GM23338 (cell line): Measurements from ENCODE around the gene EPS8. TPM values are rescaled to one million over a fixed set of nuclear protein-coding genes. Genes with fewer than 3 reads are reported as not detected.

Experiments used
- ATAC-seq: fragments of 200-7000 bp; cut with Tn5 transposase; 3 replicates; pipeline ENCODE4 v1.9.1; 2020
- DNase-seq: peaks from one replicate; pipeline ENCODE4 v3.0.0-alpha.2; 2015; ENCODE audit warnings: low spot score
- H2AFZ ChIP-seq: fragments of 200-600 bp; sonication (generic); 2 replicates; pipeline ENCODE4 v1.8.0; 2016; ENCODE audit warnings: antibody characterized with exemption, mild to moderate bottlenecking, moderate library complexity
- H3F3A ChIP-seq: fragments of 200-600 bp; sonication (generic); replicated peaks from 2 replicates; pipeline ENCODE4 v1.8.0; 2017; ENCODE audit warnings: antibody characterized with exemption, mixed run types, low read depth
- H3K27ac ChIP-seq: fragments of 200-600 bp; sonication (generic); 2 replicates; pipeline ENCODE4 v1.6.1; 2016; ENCODE audit warnings: low read depth
- H3K27me3 ChIP-seq: fragments of 200-600 bp; sonication (generic); 2 replicates; pipeline ENCODE4 v1.8.0; 2016; ENCODE audit warnings: mild to moderate bottlenecking, mixed run types, moderate library complexity; ENCODE audit not compliant: insufficient read depth
- H3K36me3 ChIP-seq: fragments of 200-600 bp; sonication (generic); 2 replicates; pipeline ENCODE4 v1.8.0; 2016; ENCODE audit warnings: mild to moderate bottlenecking; ENCODE audit not compliant: insufficient read depth
- H3K4me1 ChIP-seq: fragments of 200-600 bp; sonication (generic); 2 replicates; pipeline ENCODE4 v1.8.0; 2016; ENCODE audit warnings: mild to moderate bottlenecking, moderate library complexity; ENCODE audit not compliant: insufficient read depth
- H3K4me2 ChIP-seq: fragments of 200-600 bp; sonication (generic); 2 replicates; pipeline ENCODE4 v1.7.1; 2017; ENCODE audit warnings: mixed run types
- H3K4me3 ChIP-seq: fragments of 200-600 bp; sonication (generic); 2 replicates; pipeline ENCODE4 v1.6.1; 2016; ENCODE audit warnings: mixed run types
- H3K79me2 ChIP-seq: fragments of 200-600 bp; sonication (generic); replicated peaks from 2 replicates; pipeline ENCODE4 v1.8.0; 2017; ENCODE audit warnings: mild to moderate bottlenecking; ENCODE audit not compliant: insufficient read depth
- H3K9me2 ChIP-seq: fragments of 200-600 bp; sonication (generic); 2 replicates; pipeline ENCODE4 v1.8.0; 2017; ENCODE audit not compliant: insufficient read depth
- H4K20me1 ChIP-seq: fragments of 200-600 bp; sonication (generic); replicated peaks from 2 replicates; pipeline ENCODE4 v1.8.0; 2017; ENCODE audit warnings: mild to moderate bottlenecking; ENCODE audit not compliant: insufficient read depth
- H3K27ac Mint-ChIP-seq: 2 replicates; pipeline ENCODE4 v1.8.0; 2020; ENCODE audit warnings: inconsistent platforms, mild to moderate bottlenecking, moderate library complexity, mixed read lengths
- H3K27me3 Mint-ChIP-seq: 3 replicates; pipeline ENCODE4 v1.8.0; 2022; ENCODE audit warnings: low read depth, mild to moderate bottlenecking, moderate library complexity, mixed read lengths, inconsistent platforms; ENCODE audit not compliant: insufficient read depth, poor library complexity
- H3K36me3 Mint-ChIP-seq: 3 replicates; pipeline ENCODE4 v1.8.0; 2021; ENCODE audit warnings: low read depth, mild to moderate bottlenecking, inconsistent platforms, moderate library complexity, mixed read lengths
- H3K4me1 Mint-ChIP-seq: 3 replicates; pipeline ENCODE4 v1.8.0; 2020; ENCODE audit warnings: mild to moderate bottlenecking, inconsistent platforms, mixed read lengths
- H3K4me3 Mint-ChIP-seq: 3 replicates; pipeline ENCODE4 v1.8.0; 2021; ENCODE audit warnings: moderate library complexity, mild to moderate bottlenecking, inconsistent platforms, mixed read lengths
- H3K9me3 Mint-ChIP-seq: 3 replicates; pipeline ENCODE4 v1.8.0; 2020; ENCODE audit warnings: moderate library complexity, mild to moderate bottlenecking, inconsistent platforms, mixed read lengths
- CREB1 ChIP-seq: fragments of 250-450 bp; sonication (Bioruptor Pico); IDR thresholded peaks from 2 replicates; pipeline ENCODE4 v1.5.0; 2020; ENCODE audit warnings: low read depth, mild to moderate bottlenecking, moderate library complexity
- EZH2 ChIP-seq: fragments of 200-600 bp; sonication (generic); IDR thresholded peaks from one replicate; pipeline ENCODE4 v1.8.0; 2017; ENCODE audit warnings: antibody characterized with exemption, mild to moderate bottlenecking, low read depth; ENCODE audit not compliant: unreplicated experiment
- EZH2phosphoT487 ChIP-seq: fragments of 200-600 bp; sonication (generic); IDR thresholded peaks from one replicate; pipeline ENCODE4 v1.8.1; 2018; ENCODE audit warnings: antibody characterized with exemption; ENCODE audit not compliant: unreplicated experiment
- JUNB ChIP-seq: IDR thresholded peaks from one replicate; pipeline ENCODE4 v1.6.1; 2016; ENCODE audit warnings: antibody characterized with exemption; ENCODE audit not compliant: unreplicated experiment
- NANOG ChIP-seq: IDR thresholded peaks from 2 replicates; pipeline ENCODE4 v1.6.1; 2016; ENCODE audit warnings: antibody characterized with exemption, borderline replicate concordance
- POLR2AphosphoS5 ChIP-seq: IDR thresholded peaks from 2 replicates; pipeline ENCODE4 v1.6.1; 2016; ENCODE audit warnings: antibody characterized with exemption, low read depth
- ZNF331 ChIP-seq: fragments of 250-450 bp; sonication (Bioruptor Pico); IDR thresholded peaks from 2 replicates; pipeline ENCODE4 v1.5.0; 2020; ENCODE audit warnings: low read depth, mild to moderate bottlenecking, moderate library complexity
- polyA plus RNA-seq: library from polyadenylated mRNA; unstranded; fragments of >200 nt; fragmentation: Nextera tagmentation; extraction: Ambion mirVana; gene quantifications from 2 replicates; pipeline ENCODE4 v1.2.1, GENCODE V29; 2016
- total RNA-seq: library from RNA; depleted of rRNA; stranded (reverse); fragments of >200 nt; shearing (Covaris generic); gene quantifications from 2 replicates; pipeline ENCODE4 v1.2.3, GENCODE V29; 2014
- TF ChIP-seq, protein P1 (sequence below): IDR thresholded peaks from 2 replicates; pipeline ENCODE4 v1.6.1; 2016; ENCODE audit warnings: antibody characterized with exemption
- TF ChIP-seq, protein P2 (sequence below): IDR thresholded peaks from one replicate; pipeline ENCODE4 v1.6.1; 2018; ENCODE audit warnings: antibody characterized with exemption; ENCODE audit not compliant: unreplicated experiment
- TF ChIP-seq, protein P3 (sequence below), 2 experiments: fragments of 200-600 bp in 1 of 2; sonication (generic) in 1 of 2; conservative IDR thresholded peaks; 2 replicates each; pipeline versions ENCODE4 v1.5.1 to v1.6.1; 2016 to 2017; ENCODE audit warnings: antibody characterized with exemption in 2 of 2, low read depth in 2 of 2, mild to moderate bottlenecking in 2 of 2, moderate library complexity in 1 of 2

The EPS8 gene
- total and polyA plus RNA-seq, 2 experiments from 2014 or later: 3.5 to 5.4 TPM

DNA sequence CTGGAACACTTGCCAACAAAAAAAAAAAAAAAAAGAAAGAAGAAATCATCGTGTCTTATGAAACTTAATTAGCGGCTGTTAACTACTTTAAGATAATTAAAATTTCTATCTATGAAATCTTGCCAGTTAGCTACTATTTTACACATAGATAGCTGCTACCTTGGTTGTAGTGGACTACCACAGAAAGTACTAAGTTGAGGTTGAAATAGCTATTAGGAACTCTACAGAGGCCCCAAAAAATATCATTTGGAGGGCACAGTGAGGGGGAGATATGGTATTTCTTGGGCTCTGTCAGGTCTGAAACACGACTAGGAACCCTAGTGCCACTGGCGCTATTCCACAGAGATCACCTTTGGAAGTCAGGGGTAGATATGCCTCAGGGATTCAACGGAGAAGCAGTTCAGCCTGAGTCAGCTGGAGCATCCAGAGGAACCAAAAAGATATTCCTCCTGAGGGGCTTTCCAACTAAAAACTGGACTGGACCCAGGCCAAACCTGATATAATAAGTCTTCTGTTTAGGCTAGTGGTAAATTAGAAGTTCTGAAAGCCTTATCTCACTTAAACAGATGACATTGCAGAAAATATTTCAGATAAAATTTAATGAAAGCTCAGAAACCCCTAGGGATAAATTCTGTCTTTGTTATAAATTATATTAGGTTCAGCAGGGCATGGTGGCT is 126.1 kb downstream of the EPS8 start:
- Histone ChIP-seq H3K4me3 (no peak overlapping the region), H3K79me2 (no peaks in the 10 kb centered on the region), H3K27me3 (no peaks in the 10 kb centered on the region), H3K9me2 (no peaks in the 10 kb centered on the region), H3F3A (no peaks in the 10 kb centered on the region), H3K27ac (no peak overlapping the region), H2AFZ (no peak overlapping the region), H3K4me2 (no peak overlapping the region), H3K36me3 (no peaks in the 10 kb centered on the region), H4K20me1 (no peaks in the 10 kb centered on the region), H3K4me1 (peaks cover 6% of the 10 kb centered on the region; the same call in 1 of the 2 replicates)
- H3K27me3 Mint-ChIP-seq: peaks cover 2% of the 10 kb centered on the region
- H3K27ac Mint-ChIP-seq: no peak overlapping the region
- H3K36me3 Mint-ChIP-seq: no peaks in the 10 kb centered on the region
- no peak overlapping the region for H3K4me3 Mint-ChIP-seq
- H3K4me1 Mint-ChIP-seq: peaks cover 4% of the 10 kb centered on the region; the same call in 2 of the 3 replicates
- no peak for DNase-seq
- no peak for TF ChIP-seq CREB1 (CRISPR knock-in tag)
- TF ChIP-seq, protein P1, sequence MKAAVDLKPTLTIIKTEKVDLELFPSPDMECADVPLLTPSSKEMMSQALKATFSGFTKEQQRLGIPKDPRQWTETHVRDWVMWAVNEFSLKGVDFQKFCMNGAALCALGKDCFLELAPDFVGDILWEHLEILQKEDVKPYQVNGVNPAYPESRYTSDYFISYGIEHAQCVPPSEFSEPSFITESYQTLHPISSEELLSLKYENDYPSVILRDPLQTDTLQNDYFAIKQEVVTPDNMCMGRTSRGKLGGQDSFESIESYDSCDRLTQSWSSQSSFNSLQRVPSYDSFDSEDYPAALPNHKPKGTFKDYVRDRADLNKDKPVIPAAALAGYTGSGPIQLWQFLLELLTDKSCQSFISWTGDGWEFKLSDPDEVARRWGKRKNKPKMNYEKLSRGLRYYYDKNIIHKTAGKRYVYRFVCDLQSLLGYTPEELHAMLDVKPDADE: no peak
- no peak for ATAC-seq
- no peaks in the 10 kb centered on the region for H3K9me3 Mint-ChIP-seq

- H3K27me3 Mint-ChIP-seq: peaks cover 2% of the 10 kb centered on the region
- TF ChIP-seq CREB1 (CRISPR knock-in tag) (no peak), POLR2AphosphoS5 (no peak), NANOG (no peak), JUNB (no peak), EZH2 (no peak), EZH2phosphoT487 (no peak), ZNF331 (CRISPR knock-in tag) (no peak)
- TF ChIP-seq, protein P1: no peak
- TF ChIP-seq, protein P2, sequence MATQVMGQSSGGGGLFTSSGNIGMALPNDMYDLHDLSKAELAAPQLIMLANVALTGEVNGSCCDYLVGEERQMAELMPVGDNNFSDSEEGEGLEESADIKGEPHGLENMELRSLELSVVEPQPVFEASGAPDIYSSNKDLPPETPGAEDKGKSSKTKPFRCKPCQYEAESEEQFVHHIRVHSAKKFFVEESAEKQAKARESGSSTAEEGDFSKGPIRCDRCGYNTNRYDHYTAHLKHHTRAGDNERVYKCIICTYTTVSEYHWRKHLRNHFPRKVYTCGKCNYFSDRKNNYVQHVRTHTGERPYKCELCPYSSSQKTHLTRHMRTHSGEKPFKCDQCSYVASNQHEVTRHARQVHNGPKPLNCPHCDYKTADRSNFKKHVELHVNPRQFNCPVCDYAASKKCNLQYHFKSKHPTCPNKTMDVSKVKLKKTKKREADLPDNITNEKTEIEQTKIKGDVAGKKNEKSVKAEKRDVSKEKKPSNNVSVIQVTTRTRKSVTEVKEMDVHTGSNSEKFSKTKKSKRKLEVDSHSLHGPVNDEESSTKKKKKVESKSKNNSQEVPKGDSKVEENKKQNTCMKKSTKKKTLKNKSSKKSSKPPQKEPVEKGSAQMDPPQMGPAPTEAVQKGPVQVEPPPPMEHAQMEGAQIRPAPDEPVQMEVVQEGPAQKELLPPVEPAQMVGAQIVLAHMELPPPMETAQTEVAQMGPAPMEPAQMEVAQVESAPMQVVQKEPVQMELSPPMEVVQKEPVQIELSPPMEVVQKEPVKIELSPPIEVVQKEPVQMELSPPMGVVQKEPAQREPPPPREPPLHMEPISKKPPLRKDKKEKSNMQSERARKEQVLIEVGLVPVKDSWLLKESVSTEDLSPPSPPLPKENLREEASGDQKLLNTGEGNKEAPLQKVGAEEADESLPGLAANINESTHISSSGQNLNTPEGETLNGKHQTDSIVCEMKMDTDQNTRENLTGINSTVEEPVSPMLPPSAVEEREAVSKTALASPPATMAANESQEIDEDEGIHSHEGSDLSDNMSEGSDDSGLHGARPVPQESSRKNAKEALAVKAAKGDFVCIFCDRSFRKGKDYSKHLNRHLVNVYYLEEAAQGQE: no peak
- TF ChIP-seq, protein P3, sequence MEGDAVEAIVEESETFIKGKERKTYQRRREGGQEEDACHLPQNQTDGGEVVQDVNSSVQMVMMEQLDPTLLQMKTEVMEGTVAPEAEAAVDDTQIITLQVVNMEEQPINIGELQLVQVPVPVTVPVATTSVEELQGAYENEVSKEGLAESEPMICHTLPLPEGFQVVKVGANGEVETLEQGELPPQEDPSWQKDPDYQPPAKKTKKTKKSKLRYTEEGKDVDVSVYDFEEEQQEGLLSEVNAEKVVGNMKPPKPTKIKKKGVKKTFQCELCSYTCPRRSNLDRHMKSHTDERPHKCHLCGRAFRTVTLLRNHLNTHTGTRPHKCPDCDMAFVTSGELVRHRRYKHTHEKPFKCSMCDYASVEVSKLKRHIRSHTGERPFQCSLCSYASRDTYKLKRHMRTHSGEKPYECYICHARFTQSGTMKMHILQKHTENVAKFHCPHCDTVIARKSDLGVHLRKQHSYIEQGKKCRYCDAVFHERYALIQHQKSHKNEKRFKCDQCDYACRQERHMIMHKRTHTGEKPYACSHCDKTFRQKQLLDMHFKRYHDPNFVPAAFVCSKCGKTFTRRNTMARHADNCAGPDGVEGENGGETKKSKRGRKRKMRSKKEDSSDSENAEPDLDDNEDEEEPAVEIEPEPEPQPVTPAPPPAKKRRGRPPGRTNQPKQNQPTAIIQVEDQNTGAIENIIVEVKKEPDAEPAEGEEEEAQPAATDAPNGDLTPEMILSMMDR (conservative IDR thresholded peaks at IDR 0.05; ENCODE audit: low read depth in 2 of 2): no peak
- H3K9me3 Mint-ChIP-seq: no peaks in the 10 kb centered on the region
- Histone ChIP-seq H3K79me2 (no peaks in the 10 kb centered on the region), H3K27ac (no peak overlapping the region), H3K4me1 (peaks cover 6% of the 10 kb centered on the region; the same call in 1 of the 2 replicates), H3K36me3 (no peaks in the 10 kb centered on the region), H4K20me1 (no peaks in the 10 kb centered on the region), H3K4me3 (no peak overlapping the region), H3F3A (no peaks in the 10 kb centered on the region), H2AFZ (no peak overlapping the region), H3K9me2 (no peaks in the 10 kb centered on the region), H3K27me3 (no peaks in the 10 kb centered on the region), H3K4me2 (no peak overlapping the region)
- H3K36me3 Mint-ChIP-seq: no peaks in the 10 kb centered on the region
- no peak overlapping the region for H3K4me3 Mint-ChIP-seq
- DNase-seq (no peak), ATAC-seq (no peak; the same call in 2 of the 3 replicates)
- peak overlapping the region; percentile 19; the same call in 1 of the 2 replicates for H3K27ac Mint-ChIP-seq
- peaks cover 4% of the 10 kb centered on the region; the same call in 2 of the 3 replicates for H3K4me1 Mint-ChIP-seq
These were observed 126.7 kb downstream of the EPS8 start for GRCh38 chr12:15662303-15662980.
